HepG2 (cell line): ENCODE data around the gene S1PR5. TPM values are rescaled to one million over a fixed set of nuclear protein-coding genes. Genes with fewer than 3 reads are reported as not detected.
"Not testable (repeated sequence)": the region's sequence is repeated elsewhere in the genome, so short reads cannot be mapped to it uniquely, and the experiment has no call there.

Experiments
- ATAC-seq: fragments of 200-7000 bp; cut with Tn5 transposase; 3 replicates; pipeline ENCODE4 v1.9.1; 2020; ENCODE audit warnings: mild to moderate bottlenecking, moderate library complexity
- BruUV-seq: library from RNA; stranded (reverse); fragments of 400-500 nt; replicated peaks from 2 replicates; lab custom pipeline; 2021; lab: Mats Ljungman, UMichigan
- CTCF ChIA-PET: fragments of 300-600 bp; formaldehyde crosslinking; extraction: SDS; loops from one replicate; lab custom pipeline; 2021; ENCODE audit warnings: low total read pairs, inconsistent platforms, low intra/inter-chr PET ratio; lab: Yijun Ruan, JAX
- POLR2A ChIA-PET: fragments of 350-600 bp; sonication (Branson Sonifier 250); formaldehyde crosslinking; loops from one replicate; lab custom pipeline; 2020; ENCODE audit warnings: antibody characterized with exemption, inconsistent platforms; lab: Yijun Ruan, JAX
- DNase-seq: peaks from one replicate; pipeline ENCODE4 v3.0.0-alpha.2; 2015; ENCODE audit warnings: low spot score
- FAIRE-seq: peaks from 3 replicates; lab custom pipeline; 2011; peaks lifted over from hg19 to GRCh38; lab: Jason Lieb, UNC
- H2AFZ ChIP-seq: one replicate; pipeline ENCODE4 v1.6.1; 2011; ENCODE audit warnings: low read length, inconsistent platforms
- H3K27ac ChIP-seq: fragments of 300-600 bp; 3 replicates; pipeline ENCODE4 v1.8.0; 2011; ENCODE audit warnings: mixed run types, mild to moderate bottlenecking, mixed read lengths, low read length, inconsistent platforms; ENCODE audit not compliant: insufficient read depth; ENCODE audit errors: extremely low read length
- H3K27me3 ChIP-seq, 2 experiments: fragments of 200-600 bp in 1 of 2; 2 replicates in 1 of 2; 3 replicates in 1 of 2; pipeline versions ENCODE4 v1.6.0 to v1.8.0; 2011; ENCODE audit warnings: low read length in 2 of 2, mild to moderate bottlenecking in 2 of 2, moderate library complexity in 2 of 2, inconsistent platforms in 1 of 2; ENCODE audit not compliant: insufficient read depth in 2 of 2, control insufficient read depth in 1 of 2
- H3K36me3 ChIP-seq, 2 experiments: fragments of 200-600 bp in 1 of 2; replicated peaks in 1 of 2; 2 replicates in 1 of 2; 3 replicates in 1 of 2; pipeline versions ENCODE4 v1.5.1 to v1.8.0; 2011; ENCODE audit warnings: low read length in 2 of 2, inconsistent platforms in 1 of 2; ENCODE audit not compliant: insufficient read depth in 2 of 2, control insufficient read depth in 1 of 2
- H3K4me1 ChIP-seq: 2 replicates; pipeline ENCODE4 v1.5.1; 2012; ENCODE audit warnings: low read length, inconsistent platforms; ENCODE audit not compliant: insufficient read depth
- H3K4me2 ChIP-seq: 2 replicates; pipeline ENCODE4 v1.6.0; 2011; ENCODE audit warnings: low read depth, low read length, inconsistent platforms
- H3K4me3 ChIP-seq, 3 experiments: fragments of 200-600 bp in 1 of 3; sonication (generic), shearing (Covaris generic) in 1 of 3; replicated peaks in 1 of 3; 2 replicates each; pipeline ENCODE4 v1.5.1; 2011 to 2016; ENCODE audit warnings: low read length in 3 of 3, inconsistent platforms in 2 of 3, low read depth in 2 of 3, mild to moderate bottlenecking in 2 of 3, control low read depth in 1 of 3, mixed read lengths in 1 of 3; ENCODE audit not compliant: insufficient read depth in 1 of 3
- H3K79me2 ChIP-seq: one replicate; pipeline ENCODE4 v1.6.1; 2011; ENCODE audit warnings: low read length, inconsistent platforms; ENCODE audit not compliant: insufficient read depth
- H3K9ac ChIP-seq: 2 replicates; pipeline ENCODE4 v1.6.0; 2011; ENCODE audit warnings: mild to moderate bottlenecking, low read depth, low read length, inconsistent platforms; ENCODE audit not compliant: insufficient read depth
- H3K9me3 ChIP-seq: 2 replicates; pipeline ENCODE4 v1.5.1; 2012; ENCODE audit warnings: mild to moderate bottlenecking, low read length
- H4K20me1 ChIP-seq: 2 replicates; pipeline ENCODE4 v1.6.0; 2011; ENCODE audit warnings: inconsistent platforms, mild to moderate bottlenecking, low read length, moderate library complexity; ENCODE audit not compliant: insufficient read depth
- CENPBD1 ChIP-seq: sonication (generic); formaldehyde crosslinking; IDR thresholded peaks from 2 replicates; pipeline ENCODE4 v1.8.0; 2022; ENCODE audit warnings: missing genetic modification reagents, low read depth, mild to moderate bottlenecking, borderline replicate concordance
- CTCF ChIP-seq: sonication (generic); formaldehyde crosslinking; IDR thresholded peaks from 2 replicates; pipeline ENCODE4 v1.5.0; 2020; ENCODE audit warnings: mild to moderate bottlenecking, missing genetic modification reagents, moderate library complexity
- STAG1 ChIP-seq: sonication (generic); formaldehyde crosslinking; IDR thresholded peaks from 2 replicates; pipeline ENCODE4 v1.4.0; 2020; ENCODE audit warnings: missing genetic modification reagents
- TARDBP ChIP-seq: sonication (generic); formaldehyde crosslinking; IDR thresholded peaks from 2 replicates; pipeline ENCODE4 v1.8.0; 2022; ENCODE audit warnings: mild to moderate bottlenecking, missing genetic modification reagents
- ZNF3 ChIP-seq: IDR thresholded peaks from 2 replicates; pipeline ENCODE4 v1.7.0; 2017; ENCODE audit warnings: inconsistent platforms
- WGBS: methylation state at CpG from one replicate; pipeline ENCODE4 v1.1.6; 2017; ENCODE audit warnings: low lambda C conversion rate; 5-methylcytosine and 5-hydroxymethylcytosine counted together
- in situ Hi-C: cut with HindIII; loops from 2 replicates; pipeline ENCODE4 v1.10.0; 2017; ENCODE audit warnings: low pct_unique_long_range_greater_than_20kb; ENCODE audit not compliant: extremely low pct_ligation_motif_present
- intact Hi-C: fragments of 100-400 bp; cut with micrococcal nuclease; formaldehyde crosslinking; loops from one replicate; pipeline ENCODE4 v1.10.0; 2022; ENCODE audit not compliant: unreplicated experiment
- polyA plus RNA-seq, 8 experiments: library from polyadenylated mRNA; depleted of rRNA in 3 of 8; stranded (reverse) in 7 of 8; unstranded in 1 of 8; fragments of >200 nt; fragmentation: Illumina TruSeq in 4 of 8; extraction: Trizol in 4 of 8; gene quantifications; 2 replicates each; pipeline versions ENCODE4 v1.2.1 to v1.2.3, GENCODE V29; 2011 to 2016; ENCODE audit warnings: low read depth in 4 of 8, missing spikeins in 1 of 8, mixed read lengths in 1 of 8; ENCODE audit not compliant: insufficient read depth in 1 of 8
- total RNA-seq, 5 experiments: library from RNA; depleted of rRNA; stranded (reverse); fragments of >200 nt; fragmentation: Illumina TruSeq; extraction: Trizol; gene quantifications; 2 replicates each; pipeline ENCODE4 v1.2.3, GENCODE V29; 2016; ENCODE audit warnings: low read depth in 1 of 5

The S1PR5 gene
- total and polyA plus RNA-seq, 2 of the 13 experiments (the other 11 are each of a cell fraction or from before 2014, with no cell fraction given): 0.04 TPM; not detected in 1

- Histone ChIP-seq H3K27me3 (no peaks in the 10 kb centered on the region), H3K9me3 (no peaks in the 10 kb centered on the region), H3K27ac (no peak overlapping the region), H3K36me3 (peaks cover 13 to 69% of the 10 kb centered on the region in 2 experiments), H3K79me2 (no peaks in the 10 kb centered on the region), H3K9ac (no peak overlapping the region), H2AFZ (no peak overlapping the region), H4K20me1 (no peaks in the 10 kb centered on the region), H3K4me2 (no peak overlapping the region), H3K4me1 (no peaks in the 10 kb centered on the region), H3K4me3 (no peak overlapping the region)
- WGBS: 95% methylated on average over 12 of the region's 12 CpGs
- in situ Hi-C loops: no loop called here
- BruUV-seq: no TSS peak
- ChIA-PET CTCF (no interaction called here), POLR2A (interaction anchor here (1.1 kb wide), 1 partner anchor 11 kb away, joined by 4 read pairs; no protein-coding TSS in a partner anchor)
- ATAC-seq (peak; percentile 14; the same call in 1 of the 3 replicates), DNase-seq (no peak), FAIRE-seq (no peak)
- intact Hi-C loops: no loop called here
- TF ChIP-seq CTCF (CRISPR knock-in tag) (peak; percentile 38), CENPBD1 (CRISPR knock-in tag) (no peak), ZNF3 (peak; percentile 98), TARDBP (CRISPR knock-in tag) (0 out of 2 replicates have a peak, but pooled peaks have one; percentile 8), STAG1 (CRISPR knock-in tag) (peak; percentile 40; the same call in 1 of the 2 replicates)
These were observed 34.6 kb upstream of the S1PR5 start for GRCh38 chr19:10551698-10552301.

GRCh38 chr19:10551006-10551405 is 33.8 kb upstream of the S1PR5 start:
- H3K27me3 ChIP-seq, H3K9ac ChIP-seq, H3K4me3 ChIP-seq, H3K4me2 ChIP-seq, intact Hi-C loops, H3K4me1 ChIP-seq, H3K27ac ChIP-seq, POLR2A ChIA-PET, DNase-seq, H3K79me2 ChIP-seq, H3K9me3 ChIP-seq, H2AFZ ChIP-seq, ATAC-seq, BruUV-seq, FAIRE-seq, H4K20me1 ChIP-seq, in situ Hi-C loops, CTCF ChIA-PET: not testable (repeated sequence)
- H3K36me3 ChIP-seq: peaks cover 13 to 71% of the 10 kb centered on the region in 2 experiments
- WGBS: 97% methylated on average over 9 of the region's 9 CpGs
